Smooth muscle cell (in vitro differentiated cells): ENCODE results near the gene EDIL3. TPM values are rescaled to one million over a fixed set of nuclear protein-coding genes. Genes with fewer than 3 reads are reported as not detected.

ENCODE experiments used
- DNase-seq: peaks from one replicate; lab custom pipeline; 2025; ENCODE audit not compliant: unreplicated experiment; lab: John Stamatoyannopoulos, UW
- H2AFZ ChIP-seq: fragments of 200-600 bp; sonication (generic); 2 replicates; pipeline ENCODE4 v1.6.0; 2016; ENCODE audit warnings: antibody characterized with exemption, low read depth, mild to moderate bottlenecking
- H3F3A ChIP-seq: fragments of 200-600 bp; sonication (generic); 2 replicates; pipeline ENCODE4 v1.6.0; 2017; ENCODE audit warnings: antibody characterized with exemption, low read depth
- H3K27ac ChIP-seq: fragments of 200-600 bp; sonication (generic); 2 replicates; pipeline ENCODE4 v1.5.1; 2016; ENCODE audit warnings: low read depth, mild to moderate bottlenecking
- H3K27me3 ChIP-seq: fragments of 200-600 bp; sonication (generic); 2 replicates; pipeline ENCODE4 v1.6.1; 2016; ENCODE audit warnings: low read depth, mild to moderate bottlenecking
- H3K36me3 ChIP-seq: fragments of 200-600 bp; sonication (generic); 2 replicates; pipeline ENCODE4 v1.5.1; 2016; ENCODE audit warnings: low read depth
- H3K4me1 ChIP-seq: fragments of 200-600 bp; sonication (generic); 2 replicates; pipeline ENCODE4 v1.5.1; 2016; ENCODE audit warnings: low read depth
- H3K4me2 ChIP-seq: fragments of 200-600 bp; sonication (generic); 2 replicates; pipeline ENCODE4 v1.6.0; 2016; ENCODE audit warnings: mild to moderate bottlenecking
- H3K4me3 ChIP-seq: fragments of 200-600 bp; sonication (generic); 2 replicates; pipeline ENCODE4 v1.5.1; 2016; ENCODE audit warnings: mild to moderate bottlenecking
- H3K79me2 ChIP-seq: fragments of 200-600 bp; sonication (generic); 2 replicates; pipeline ENCODE4 v1.6.0; 2016; ENCODE audit warnings: low read depth, mild to moderate bottlenecking
- H3K9ac ChIP-seq: fragments of 200-600 bp; sonication (generic); 2 replicates; pipeline ENCODE4 v1.6.0; 2016; ENCODE audit warnings: low read depth
- H3K9me3 ChIP-seq: fragments of 200-600 bp; sonication (generic); replicated peaks from 2 replicates; pipeline ENCODE4 v1.5.1; 2016; ENCODE audit warnings: low read depth
- H4K20me1 ChIP-seq: fragments of 200-600 bp; sonication (generic); 2 replicates; pipeline ENCODE4 v1.6.0; 2016; ENCODE audit warnings: low read depth
- WGBS: methylation state at CpG from one replicate; pipeline ENCODE4 v1.1.7; 2016; ENCODE audit warnings: low lambda C conversion rate; 5-methylcytosine and 5-hydroxymethylcytosine counted together
- polyA plus RNA-seq: library from polyadenylated mRNA; unstranded; fragments of >200 nt; fragmentation: Nextera tagmentation; extraction: Ambion mirVana; gene quantifications from 2 replicates; pipeline ENCODE4 v1.2.1, GENCODE V29; 2016
- small RNA-seq: library from RNA; depleted of rRNA; stranded (forward); fragments of <200 nt; gene quantifications from one replicate; pipeline ENCODE3, GENCODE V24; 2014
- total RNA-seq: library from RNA; depleted of rRNA; stranded (reverse); fragments of >200 nt; gene quantifications from 2 replicates; pipeline ENCODE4 v1.2.3, GENCODE V29; 2014
- TF ChIP-seq, protein P1 (sequence below): fragments of 200-600 bp; sonication (generic); IDR thresholded peaks from 2 replicates; pipeline ENCODE4 v1.5.1; 2017; ENCODE audit warnings: borderline replicate concordance, mild to moderate bottlenecking, antibody characterized with exemption; ENCODE audit not compliant: insufficient read depth, poor library complexity, severe bottlenecking

The EDIL3 gene
- total and polyA plus RNA-seq, 2 experiments from 2014 or later = 98.4 to 119 TPM

DNA sequence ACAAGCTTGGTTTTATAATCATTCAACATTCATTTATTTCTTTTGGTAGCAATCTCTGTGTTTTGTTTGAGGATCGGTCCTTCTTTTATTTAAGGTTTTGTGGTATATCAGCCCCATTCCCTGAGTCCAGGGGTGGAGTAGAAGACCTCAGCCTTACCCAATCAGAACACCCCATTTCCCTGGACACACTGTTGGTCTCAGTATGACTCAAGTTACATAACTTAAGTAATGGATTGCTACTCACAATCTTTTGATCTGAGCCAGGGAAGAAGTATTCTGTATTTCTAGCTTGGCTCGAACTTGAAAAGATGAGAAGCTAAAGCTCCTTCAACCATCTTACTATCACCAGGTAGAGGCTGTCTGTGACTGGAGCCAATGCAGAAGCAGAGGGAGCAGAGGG is 488.8 kb downstream of the EDIL3 start:
- 67% methylated on average over 2 of the region's 2 CpGs for WGBS
- no peak for DNase-seq
- TF ChIP-seq, protein P1, sequence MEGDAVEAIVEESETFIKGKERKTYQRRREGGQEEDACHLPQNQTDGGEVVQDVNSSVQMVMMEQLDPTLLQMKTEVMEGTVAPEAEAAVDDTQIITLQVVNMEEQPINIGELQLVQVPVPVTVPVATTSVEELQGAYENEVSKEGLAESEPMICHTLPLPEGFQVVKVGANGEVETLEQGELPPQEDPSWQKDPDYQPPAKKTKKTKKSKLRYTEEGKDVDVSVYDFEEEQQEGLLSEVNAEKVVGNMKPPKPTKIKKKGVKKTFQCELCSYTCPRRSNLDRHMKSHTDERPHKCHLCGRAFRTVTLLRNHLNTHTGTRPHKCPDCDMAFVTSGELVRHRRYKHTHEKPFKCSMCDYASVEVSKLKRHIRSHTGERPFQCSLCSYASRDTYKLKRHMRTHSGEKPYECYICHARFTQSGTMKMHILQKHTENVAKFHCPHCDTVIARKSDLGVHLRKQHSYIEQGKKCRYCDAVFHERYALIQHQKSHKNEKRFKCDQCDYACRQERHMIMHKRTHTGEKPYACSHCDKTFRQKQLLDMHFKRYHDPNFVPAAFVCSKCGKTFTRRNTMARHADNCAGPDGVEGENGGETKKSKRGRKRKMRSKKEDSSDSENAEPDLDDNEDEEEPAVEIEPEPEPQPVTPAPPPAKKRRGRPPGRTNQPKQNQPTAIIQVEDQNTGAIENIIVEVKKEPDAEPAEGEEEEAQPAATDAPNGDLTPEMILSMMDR = no peak
- peaks cover 9% of the 10 kb centered on the region for H3K4me1 ChIP-seq
- H2AFZ ChIP-seq = no peak overlapping the region
- no peaks in the 10 kb centered on the region for H3K9me3 ChIP-seq
- H3K27me3 ChIP-seq = no peaks in the 10 kb centered on the region
- H3F3A ChIP-seq = no peaks in the 10 kb centered on the region
- H3K36me3 ChIP-seq = no peaks in the 10 kb centered on the region
- H4K20me1 ChIP-seq = no peaks in the 10 kb centered on the region
- H3K4me3 ChIP-seq = no peak overlapping the region
- no peak overlapping the region for H3K27ac ChIP-seq
- H3K9ac ChIP-seq = no peak overlapping the region
- no peak overlapping the region for H3K4me2 ChIP-seq
- no peaks in the 10 kb centered on the region for H3K79me2 ChIP-seq

DNA sequence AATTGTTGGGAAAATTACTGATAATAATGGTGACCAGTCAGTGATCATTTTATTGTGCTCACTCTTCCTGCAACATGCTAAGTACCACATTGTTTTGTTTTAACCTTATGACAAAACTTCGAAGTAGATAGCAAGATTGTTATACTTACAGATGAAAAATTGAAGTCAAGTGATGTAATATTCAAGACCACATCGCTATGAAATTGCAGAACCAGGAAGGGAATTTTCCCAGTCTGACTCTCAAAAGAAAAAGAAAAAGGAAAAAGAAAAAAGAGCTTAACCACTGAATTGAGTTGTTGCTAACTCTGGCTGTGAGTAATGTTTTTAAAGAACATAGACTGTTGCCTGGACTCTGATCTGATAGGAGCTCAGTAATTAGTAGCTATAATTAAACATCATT is 493.4 kb downstream of the EDIL3 start:
- H4K20me1 ChIP-seq = no peaks in the 10 kb centered on the region
- no peaks in the 10 kb centered on the region for H3K4me1 ChIP-seq
- DNase-seq = no peak
- H3K36me3 ChIP-seq = no peaks in the 10 kb centered on the region
- no peak overlapping the region for H3K27ac ChIP-seq
- TF ChIP-seq, protein P1 = no peak
- no peak overlapping the region for H3K4me2 ChIP-seq
- no peaks in the 10 kb centered on the region for H3K79me2 ChIP-seq
- H3K27me3 ChIP-seq = no peaks in the 10 kb centered on the region
- H3K4me3 ChIP-seq = no peak overlapping the region
- H3K9ac ChIP-seq = no peak overlapping the region
- H3K9me3 ChIP-seq = no peaks in the 10 kb centered on the region
- H2AFZ ChIP-seq = no peak overlapping the region
- 93% methylated on average over 2 of the region's 2 CpGs for WGBS
- H3F3A ChIP-seq = no peaks in the 10 kb centered on the region

Small RNA genes within 50 kb of the gene (small RNA-seq; reads per million reads assigned to genes)
- not detected for gene RNU6-448P
